Measurements from ENCODE around the gene OR51A2.
A peak's percentile ranks its signal among the peaks of the same experiment; 100 is the strongest.
"Not testable (repeated sequence)": the region's sequence is repeated elsewhere in the genome, so short reads cannot be mapped to it uniquely, and the experiment has no call there.

Gene OR51A2, protein sequence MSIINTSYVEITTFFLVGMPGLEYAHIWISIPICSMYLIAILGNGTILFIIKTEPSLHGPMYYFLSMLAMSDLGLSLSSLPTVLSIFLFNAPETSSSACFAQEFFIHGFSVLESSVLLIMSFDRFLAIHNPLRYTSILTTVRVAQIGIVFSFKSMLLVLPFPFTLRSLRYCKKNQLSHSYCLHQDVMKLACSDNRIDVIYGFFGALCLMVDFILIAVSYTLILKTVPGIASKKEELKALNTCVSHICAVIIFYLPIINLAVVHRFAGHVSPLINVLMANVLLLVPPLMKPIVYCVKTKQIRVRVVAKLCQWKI

DNA sequence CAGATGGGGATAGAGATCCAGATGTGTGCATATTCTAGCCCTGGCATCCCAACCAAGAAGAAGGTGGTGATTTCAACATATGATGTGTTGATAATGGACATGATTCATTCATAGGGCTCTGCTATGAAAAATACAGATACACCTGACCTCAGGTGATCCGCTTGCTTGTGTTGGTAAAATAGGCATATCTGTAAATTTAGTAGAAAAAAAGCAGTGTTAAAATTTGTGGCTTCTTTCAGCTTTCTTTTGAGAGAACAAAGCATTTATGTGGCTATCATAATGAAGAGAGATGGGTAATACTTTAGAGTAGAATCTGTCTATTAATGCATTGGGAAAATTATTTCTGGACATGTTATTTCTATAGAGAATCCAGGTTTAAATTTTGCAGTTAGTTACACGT, at the start of gene OR51A2:
TSS of gene OR51A2 (minus strand) at position 101 of the 400 bp plus-strand sequence. CDS start at position 101, 0 bp downstream.
- DNase-seq = not testable (repeated sequence)

DNA sequence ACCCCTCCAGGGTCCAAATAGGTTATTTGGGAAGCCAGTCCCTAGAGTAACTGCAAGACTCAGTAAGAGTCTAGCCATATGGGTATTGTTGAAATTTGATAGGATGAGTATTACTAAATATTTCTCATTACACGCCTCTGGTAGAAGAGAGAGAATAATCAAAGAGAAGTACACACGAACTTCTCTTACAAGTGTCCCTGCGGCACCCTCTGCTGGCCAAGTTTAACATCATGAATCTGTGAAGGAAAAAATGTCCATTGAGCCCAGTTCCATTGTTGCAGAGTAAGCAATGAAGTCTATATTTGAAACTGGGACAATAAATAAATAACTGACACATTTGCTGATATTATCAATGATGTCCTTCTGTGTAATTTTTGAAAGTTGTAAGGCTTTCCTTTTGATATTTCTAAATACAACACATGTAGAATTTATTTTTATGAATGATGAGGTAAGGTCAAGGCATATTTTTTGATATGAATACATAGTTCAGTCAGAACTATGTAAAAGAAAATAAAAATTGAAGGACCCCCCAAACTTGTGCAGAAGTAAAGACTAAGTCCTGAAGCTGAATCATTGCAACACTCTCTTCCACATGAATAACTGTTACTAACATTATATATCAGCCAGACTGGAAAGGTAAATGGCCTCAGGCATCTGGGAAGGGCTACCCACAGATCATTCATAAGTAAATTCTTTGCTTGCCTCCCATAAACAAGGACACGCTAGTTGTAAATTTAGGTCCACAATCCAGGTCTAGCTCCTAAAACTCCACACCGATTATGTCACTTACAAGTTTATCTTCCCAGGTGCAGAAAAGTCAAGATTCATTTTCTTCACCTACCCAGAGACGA, 49.1 kb upstream of the OR51A2 start:
- DNase-seq = peak; percentile 49

DNA sequence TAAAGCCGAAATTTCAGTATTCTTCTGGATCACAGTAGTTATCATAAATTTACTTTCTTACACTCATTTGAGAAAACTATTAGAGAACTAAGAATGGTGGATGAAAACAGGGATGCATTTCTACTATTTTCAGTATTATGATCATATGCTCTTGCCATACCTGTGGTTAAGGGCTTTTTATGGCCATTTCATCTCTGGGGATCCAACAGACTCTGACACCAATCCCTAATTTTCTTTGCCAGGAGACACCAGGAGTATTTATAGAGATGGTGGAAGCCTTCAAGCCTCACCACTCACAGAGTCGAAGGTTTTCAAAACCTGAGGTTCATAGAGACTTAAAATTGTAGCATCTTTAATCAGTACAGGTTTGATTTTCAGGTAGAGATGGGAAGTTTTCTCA, 39.0 kb upstream of the OR51A2 start, which contains the start of gene OR51L1:
TSS of gene OR51L1 (plus strand) at position 301 of the 400 bp plus-strand sequence. CDS start 4,132 bp downstream, outside the sequence.
- DNase-seq = no peak

DNA sequence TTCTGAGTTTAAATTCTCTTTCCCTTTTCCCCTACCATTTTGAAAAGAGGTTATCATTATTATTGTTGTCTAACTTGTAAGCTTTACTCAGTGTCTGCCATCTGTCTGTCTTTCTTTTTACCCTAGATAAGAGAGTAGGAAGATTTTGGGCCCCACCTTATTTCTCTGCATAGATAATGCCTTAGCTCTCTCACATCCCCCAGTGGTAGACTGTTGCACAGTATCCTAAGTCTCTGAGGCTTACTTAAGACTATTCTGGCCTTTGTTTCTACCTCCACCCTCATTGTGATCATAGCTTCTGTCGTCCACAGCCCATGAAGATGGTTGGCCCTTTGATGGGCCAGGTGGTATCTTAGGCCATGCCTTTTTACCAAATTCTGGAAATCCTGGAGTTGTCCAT, 35.5 kb upstream of the OR51A2 start:
- DNase-seq = no peak

DNA sequence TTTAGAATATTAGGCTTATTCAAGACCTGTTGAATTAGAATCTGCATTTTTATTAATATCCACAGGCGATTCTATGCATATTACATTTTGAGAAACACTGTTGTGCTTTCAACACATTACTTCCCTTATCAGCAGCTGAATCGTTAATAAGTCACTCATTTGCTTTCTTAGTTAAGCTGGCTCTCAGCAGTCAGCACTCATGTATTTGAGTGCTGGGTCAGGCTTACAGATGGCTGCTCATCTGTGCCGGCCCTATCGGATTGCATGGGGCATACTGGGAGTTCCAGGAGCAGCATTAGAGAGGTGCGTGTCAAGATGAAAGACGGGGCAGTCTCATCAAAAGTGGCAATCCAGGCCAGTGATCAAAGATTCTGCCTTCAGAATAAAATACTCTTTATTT, 28.3 kb upstream of the OR51A2 start:
- DNase-seq = no peak

DNA sequence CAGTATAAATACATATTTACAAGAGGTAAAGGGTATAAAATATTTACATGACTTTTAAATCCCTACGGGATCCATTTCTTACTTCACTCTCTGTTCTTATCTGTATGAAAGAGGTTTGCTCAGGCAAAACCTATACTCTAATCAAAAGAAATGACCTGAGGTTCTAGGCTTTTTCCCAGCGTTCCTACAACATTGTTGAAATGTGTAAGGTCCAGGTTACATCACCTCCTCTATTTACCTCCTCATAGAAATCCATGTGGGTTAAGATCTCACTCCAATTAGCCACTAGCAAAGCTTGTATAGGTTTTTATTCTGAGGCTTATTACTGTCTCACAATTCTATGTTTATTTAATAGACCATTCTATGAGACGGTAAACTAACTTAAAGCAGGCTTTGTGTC, 27.2 kb upstream of the OR51A2 start:
- no peak for DNase-seq

DNA sequence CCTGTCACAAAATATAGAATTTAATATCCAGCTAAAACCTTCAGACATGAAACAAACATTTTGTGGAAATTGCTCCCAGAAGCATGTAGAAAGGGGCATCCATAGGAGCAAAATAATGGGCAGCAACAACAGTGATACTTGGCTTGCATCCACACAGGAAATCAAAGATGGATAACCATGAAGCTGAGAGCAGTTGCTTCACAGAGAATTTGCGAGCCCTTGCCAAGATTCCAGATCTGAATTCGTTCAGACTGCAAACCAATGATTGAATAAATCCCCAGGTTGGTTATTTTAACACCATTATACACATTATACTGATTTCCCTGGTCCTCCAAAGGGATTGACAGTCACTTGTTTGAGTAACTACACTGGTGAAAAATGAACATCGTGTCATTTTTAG, 23.5 kb upstream of the OR51A2 start:
- no peak for DNase-seq

DNA sequence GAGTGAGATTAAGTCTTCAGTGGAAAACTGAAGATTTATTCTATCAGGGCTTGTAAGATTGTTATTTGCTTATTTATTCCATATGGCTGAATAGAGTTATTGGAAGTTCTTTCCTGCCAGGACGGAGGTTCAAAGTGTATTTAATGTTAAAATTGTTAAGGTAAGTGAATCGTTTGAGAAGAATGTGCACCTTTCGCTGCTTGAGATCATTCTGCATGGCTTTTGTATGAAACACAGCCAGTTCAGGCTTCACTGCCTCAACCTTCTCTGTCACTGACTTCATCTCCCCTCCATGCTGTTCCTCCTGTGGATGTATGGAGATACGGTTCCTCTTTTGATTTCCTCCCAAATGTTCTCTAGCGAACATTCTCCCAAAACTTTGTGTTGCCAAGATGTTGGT, 19.9 kb upstream of the OR51A2 start:
- DNase-seq = no peak

DNA sequence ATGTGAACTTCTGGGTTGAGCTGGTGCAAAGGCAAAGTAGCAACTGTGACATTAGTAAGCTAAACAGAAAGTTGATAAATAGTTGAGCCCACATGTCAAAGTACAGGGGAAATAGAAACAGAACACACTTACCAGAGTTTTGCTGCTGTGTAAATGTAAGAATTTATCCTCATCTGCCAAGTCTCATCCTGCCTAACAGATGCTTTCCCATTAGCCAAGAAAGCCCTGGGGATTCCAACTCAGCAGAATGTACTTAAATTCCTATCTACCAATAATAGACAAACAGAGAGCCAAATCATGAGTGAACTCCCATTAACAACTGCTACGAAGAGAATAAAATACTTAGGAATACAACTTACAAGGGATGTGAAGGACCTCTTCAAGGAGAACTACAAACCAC, 7.3 kb upstream of the OR51A2 start:
- no peak for DNase-seq

DNA sequence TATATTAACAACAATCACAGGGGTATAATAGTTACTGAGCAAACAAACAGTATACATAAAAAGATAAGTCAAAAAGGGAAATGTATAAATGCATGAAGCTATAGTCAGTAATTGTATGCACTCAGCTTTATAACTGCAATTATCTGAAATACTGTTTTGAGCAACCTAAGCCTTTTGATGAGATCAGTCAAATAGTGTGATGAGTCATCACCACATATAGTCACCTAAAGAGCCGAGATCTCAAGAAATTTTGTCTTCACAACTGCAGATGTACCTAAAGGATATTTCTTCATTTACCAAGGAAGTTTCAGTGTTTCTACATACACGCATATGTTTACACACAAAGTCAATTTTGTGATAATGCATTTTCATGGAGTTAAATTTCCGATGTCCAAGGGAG, 5.4 kb upstream of the OR51A2 start:
- DNase-seq = no peak

DNA sequence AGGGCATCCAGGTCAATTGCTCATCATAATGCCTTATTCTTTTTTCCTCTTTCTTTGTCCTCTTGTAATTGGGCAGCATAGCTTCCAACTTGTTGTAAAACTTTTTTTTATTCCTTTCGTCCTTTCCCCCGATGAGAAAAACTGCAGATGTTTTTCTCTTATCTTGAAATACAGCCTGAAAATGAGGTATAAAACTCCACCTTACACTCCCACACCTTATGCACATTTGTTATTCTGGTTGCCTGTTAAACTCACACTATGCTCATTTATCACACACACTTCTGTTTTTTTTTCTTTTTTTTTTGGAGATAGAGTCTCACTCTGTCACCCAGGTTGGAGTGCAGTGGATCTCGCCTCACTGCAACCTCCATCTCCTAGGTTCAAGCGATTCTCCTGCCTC, 1.9 kb upstream of the OR51A2 start:
- DNase-seq = no peak

DNA sequence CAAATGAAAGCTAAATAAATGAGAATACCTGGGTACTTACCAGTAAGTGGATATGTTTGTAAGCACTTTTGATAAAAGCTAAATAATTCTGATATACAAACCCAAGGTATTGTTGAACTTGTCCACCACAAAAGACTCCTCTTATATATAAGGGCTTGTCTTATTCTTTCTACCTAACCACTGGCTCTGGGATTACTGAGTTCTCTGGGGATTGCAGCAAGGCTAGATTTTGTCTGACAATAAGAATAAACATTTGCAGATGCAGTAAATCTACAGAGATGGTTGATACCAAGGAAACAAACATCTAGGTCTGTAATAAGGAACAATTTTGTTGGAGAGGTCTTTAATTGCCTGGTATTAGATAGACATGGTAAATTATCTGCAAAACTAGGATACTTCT, 8.0 kb downstream of the OR51A2 start, which contains the start of gene OR51A4:
TSS of gene OR51A4 (minus strand) at position 101 of the 400 bp plus-strand sequence. CDS start 505 bp downstream, outside the sequence.
- no peak for DNase-seq

DNA sequence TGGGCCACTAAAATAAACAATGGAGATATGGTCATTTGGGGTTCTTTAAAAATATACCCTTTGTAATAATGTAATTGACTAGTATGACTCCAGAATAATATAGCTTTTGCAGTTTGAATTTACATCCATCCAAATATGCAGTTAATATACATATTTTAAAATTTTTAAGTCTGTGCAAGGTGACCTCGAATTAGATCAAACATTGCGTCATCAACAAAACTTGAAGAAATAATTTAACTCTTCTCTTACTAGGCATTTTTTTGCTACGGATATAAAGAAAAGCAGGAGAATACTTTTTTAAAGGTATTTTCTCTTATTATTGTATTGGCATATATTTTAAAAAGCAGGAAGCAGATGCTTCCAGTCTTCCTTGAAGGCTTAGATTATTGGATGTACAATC, 18.8 kb downstream of the OR51A2 start:
- DNase-seq = no peak

DNA sequence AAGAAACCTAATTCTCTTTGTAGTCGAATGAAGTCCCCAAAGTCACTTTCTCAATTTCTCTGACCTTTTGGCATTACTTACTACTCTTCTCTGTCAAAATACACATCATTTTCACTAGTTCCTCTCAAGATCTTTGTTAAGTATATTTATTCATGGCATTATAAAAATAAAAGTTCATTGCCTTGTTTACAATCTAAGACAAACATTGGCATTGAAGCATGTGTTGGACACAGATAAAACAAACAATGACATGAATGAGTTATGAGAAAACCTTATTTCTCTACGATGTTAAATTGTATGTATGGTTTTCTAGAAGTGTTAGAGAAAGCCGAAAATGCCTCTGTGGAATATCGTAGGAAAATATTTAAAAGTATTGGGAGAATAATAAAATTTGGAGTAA, 22.8 kb downstream of the OR51A2 start:
- DNase-seq = no peak

DNA sequence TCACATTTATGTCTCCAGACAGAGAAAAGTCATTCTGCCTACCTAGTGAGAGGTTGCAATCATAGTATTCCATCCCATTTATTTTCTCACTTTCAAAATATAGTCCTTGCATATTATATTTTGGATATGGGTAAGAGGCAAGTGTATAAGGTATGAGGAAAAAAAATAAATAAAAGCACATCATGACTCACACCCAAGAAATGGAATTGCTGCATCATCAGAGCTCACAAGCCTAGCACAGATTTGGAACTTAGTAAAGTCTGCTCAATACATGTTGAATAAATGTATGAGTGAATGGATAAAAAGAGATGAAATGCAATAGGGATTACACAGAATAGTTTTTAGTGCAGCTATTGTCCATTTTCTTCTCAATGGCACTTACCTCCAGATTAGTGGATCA, 28.9 kb downstream of the OR51A2 start:
- no peak for DNase-seq

DNA sequence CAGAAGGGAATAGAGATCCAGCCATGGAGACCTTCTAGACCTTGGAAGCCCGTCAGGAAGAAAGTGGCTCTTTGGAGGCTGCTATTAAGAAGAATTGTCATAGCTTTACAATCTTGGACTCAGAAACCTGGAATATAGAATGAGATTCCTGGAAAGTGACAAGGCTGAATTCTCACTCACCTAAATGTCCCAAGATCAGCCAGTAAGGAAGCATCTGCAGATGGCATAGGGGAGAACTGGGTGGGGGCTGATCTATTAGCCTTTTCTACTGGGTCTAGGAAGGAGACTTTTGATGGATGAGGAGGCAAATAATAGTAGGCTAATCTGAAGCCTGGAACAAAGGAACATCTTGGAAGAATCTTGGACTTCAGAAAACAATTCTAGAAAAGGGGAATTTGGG, 31.3 kb downstream of the OR51A2 start, which contains the start of gene OR51G1:
TSS of gene OR51G1 (minus strand) at position 101 of the 400 bp plus-strand sequence. CDS start at position 101, 0 bp downstream.
- DNase-seq = no peak

DNA sequence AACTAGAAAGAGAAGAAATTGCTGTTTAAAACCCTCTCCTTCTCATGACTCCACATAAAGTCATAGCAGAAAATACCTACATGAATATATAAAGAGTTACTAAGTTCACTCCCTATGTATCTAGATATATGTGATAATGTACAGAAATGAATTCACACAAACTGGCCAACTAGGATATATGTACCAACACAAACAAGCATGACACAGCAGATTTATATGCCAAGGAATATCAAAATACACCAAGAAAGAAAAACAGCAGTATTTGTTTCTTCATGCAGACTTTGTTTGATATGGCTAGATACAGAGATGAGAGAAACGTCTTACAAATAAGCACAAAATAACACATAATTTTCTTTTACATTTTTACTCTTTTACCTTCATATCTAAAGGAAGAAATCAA, 33.2 kb downstream of the OR51A2 start:
- no peak for DNase-seq

DNA sequence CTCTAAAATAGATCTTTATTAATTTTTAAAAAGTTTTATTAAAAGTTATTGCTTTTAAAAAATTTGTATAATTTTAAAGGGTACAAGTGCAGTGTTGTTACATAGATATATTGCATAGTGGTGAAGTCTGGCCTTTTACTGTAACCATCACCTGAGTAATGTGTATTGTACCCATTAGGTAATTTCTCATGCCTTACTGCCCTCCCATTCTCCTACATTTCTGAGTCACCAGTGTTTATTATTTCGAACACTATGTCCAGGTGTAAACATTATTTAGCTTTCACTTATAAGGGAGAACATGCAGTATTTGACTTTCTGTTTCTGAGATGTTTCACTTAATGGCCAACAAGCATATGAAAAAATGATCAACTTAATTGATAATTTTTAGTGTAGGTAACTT, 33.7 kb downstream of the OR51A2 start:
- DNase-seq = no peak

DNA sequence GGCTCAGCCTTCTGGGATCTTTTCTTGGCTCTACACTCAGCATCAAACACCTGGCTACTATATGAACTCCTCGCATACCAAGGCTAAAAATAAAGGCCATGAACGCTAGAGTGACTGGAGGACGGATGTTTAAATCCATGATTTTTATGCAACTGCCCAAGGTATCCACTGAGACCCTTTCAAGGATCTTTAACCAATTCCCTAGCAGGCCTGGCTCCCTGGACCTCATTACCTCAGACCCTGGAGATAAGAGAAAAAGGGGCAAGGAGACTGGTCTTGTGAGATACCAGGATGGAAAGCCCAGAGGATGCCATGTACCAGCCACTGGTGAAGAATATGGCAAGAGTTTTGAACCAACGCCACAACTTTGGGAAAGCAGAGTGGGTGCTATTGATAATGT, 36.3 kb downstream of the OR51A2 start, which contains the start of gene OR51G2:
TSS of gene OR51G2 (minus strand) at position 101 of the 400 bp plus-strand sequence. CDS start 3,687 bp downstream, outside the sequence.
- DNase-seq = no peak

DNA sequence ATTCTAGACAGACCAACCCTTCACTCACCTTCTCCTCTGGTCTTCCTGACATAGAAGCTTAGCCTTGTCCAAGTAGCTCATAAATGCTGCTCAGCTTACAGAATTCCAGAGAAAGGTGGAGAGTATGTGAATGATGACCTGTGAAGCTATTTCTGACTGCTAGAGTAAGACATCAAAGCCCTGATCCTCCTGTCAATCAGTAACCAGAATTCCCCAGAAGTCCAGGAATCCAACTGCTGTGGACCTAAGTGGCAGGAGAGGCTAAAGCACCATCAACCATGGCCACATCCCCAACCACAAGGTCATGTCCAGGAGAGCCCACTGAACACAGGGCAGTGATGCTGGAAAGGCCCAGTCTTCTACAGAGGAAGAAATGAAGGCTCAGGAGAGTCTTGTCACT, 38.9 kb downstream of the OR51A2 start:
- DNase-seq = no peak

All from NCI-H1048 (cell line).